ENCODE measurements around the gene KCTD7.
"Not testable (repeated sequence)": the region's sequence is repeated elsewhere in the genome, so short reads cannot be mapped to it uniquely, and the experiment has no call there.

The KCTD7 gene

DNA sequence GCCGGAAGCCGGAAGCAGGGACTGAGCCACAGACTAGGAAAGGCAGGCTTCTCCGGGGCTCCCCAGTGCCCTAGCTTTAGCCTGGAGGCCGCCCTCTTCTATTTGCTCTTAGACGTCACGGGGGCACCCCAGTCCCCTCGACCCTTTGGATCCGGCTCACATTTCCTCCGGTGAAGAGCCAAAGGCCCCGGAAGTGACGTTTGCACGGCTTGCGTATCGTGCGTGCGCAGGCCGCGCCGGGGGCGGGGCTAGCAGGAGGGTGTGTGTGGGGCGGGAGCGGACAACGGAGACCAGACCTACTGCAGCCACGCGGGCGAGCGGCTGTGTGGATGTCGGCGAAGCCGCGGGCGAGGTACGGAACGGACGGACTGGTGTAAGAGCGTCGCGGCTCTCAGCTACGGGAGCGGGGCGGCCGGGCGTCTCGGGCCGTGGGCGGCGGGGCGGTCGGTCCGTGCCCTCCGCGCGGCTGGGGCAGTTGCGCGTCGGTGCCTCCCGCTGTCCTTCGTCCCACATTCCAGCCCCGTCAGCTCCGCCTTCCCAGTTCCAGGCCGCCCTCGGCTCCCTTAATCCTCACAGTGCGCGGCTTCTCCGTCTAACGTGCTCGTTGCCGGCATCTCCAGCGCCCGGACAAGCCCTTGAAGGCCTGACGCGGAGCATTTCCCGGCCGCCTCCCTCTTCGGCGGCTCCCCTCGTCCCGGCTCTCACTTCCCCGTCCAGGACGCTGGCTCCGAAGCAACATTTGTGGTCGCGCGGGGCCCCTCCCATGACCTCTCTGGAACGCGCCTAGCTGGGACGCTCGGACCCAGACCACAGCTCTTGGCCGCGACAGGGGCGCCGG lies 25.8 kb downstream of the KCTD7 start:
- TF ChIP-seq EZH2 (IDR thresholded peaks at IDR 0.05; ENCODE audit: borderline replicate concordance, low read length), result no peak
- TF ChIP-seq, protein P1, sequence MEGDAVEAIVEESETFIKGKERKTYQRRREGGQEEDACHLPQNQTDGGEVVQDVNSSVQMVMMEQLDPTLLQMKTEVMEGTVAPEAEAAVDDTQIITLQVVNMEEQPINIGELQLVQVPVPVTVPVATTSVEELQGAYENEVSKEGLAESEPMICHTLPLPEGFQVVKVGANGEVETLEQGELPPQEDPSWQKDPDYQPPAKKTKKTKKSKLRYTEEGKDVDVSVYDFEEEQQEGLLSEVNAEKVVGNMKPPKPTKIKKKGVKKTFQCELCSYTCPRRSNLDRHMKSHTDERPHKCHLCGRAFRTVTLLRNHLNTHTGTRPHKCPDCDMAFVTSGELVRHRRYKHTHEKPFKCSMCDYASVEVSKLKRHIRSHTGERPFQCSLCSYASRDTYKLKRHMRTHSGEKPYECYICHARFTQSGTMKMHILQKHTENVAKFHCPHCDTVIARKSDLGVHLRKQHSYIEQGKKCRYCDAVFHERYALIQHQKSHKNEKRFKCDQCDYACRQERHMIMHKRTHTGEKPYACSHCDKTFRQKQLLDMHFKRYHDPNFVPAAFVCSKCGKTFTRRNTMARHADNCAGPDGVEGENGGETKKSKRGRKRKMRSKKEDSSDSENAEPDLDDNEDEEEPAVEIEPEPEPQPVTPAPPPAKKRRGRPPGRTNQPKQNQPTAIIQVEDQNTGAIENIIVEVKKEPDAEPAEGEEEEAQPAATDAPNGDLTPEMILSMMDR (IDR thresholded peaks at IDR 0.05; ENCODE audit: low read length), result 0 out of 2 replicates have a peak, but pooled peaks have one; percentile 3
- Histone ChIP-seq H3K9ac (ENCODE audit: low read length) (peak overlapping the region; percentile 83), H3K4me2 (ENCODE audit: low read length) (peak overlapping the region; percentile 84), H2AFZ (ENCODE audit: low read length) (no peak overlapping the region), H4K20me1 (ENCODE audit: insufficient read depth, low read length) (no peaks in the 10 kb centered on the region), H3K27ac (ENCODE audit: low read depth, low read length, poor library complexity, severe bottlenecking) (peak overlapping the region; percentile 80), H3K4me3 (ENCODE audit: low read depth, low read length, poor library complexity, severe bottlenecking) (peak overlapping the region; percentile 81), H3K79me2 (ENCODE audit: insufficient read depth, low read length) (0 out of 2 replicates have a peak, but pooled peaks cover 11% of the 10 kb centered on the region), H3K9me3 (ENCODE audit: low read length) (0 out of 2 replicates have a peak, but pooled peaks cover 2% of the 10 kb centered on the region), H3K9me2 (ENCODE audit: low read depth, low read length) (no peaks in the 10 kb centered on the region), H3K36me3 (ENCODE audit: insufficient read depth, low read length) (0 out of 2 replicates have a peak, but pooled peaks cover 6% of the 10 kb centered on the region), H3K4me1 (ENCODE audit: insufficient read depth, low read length, severe bottlenecking) (peaks cover 25% of the 10 kb centered on the region), H3K27me3 (ENCODE audit: insufficient read depth, low read length) (no peaks in the 10 kb centered on the region), H3F3A (ENCODE audit: insufficient read depth, low read length) (peaks cover 6% of the 10 kb centered on the region; the same call in 1 of the 2 replicates)

DNA sequence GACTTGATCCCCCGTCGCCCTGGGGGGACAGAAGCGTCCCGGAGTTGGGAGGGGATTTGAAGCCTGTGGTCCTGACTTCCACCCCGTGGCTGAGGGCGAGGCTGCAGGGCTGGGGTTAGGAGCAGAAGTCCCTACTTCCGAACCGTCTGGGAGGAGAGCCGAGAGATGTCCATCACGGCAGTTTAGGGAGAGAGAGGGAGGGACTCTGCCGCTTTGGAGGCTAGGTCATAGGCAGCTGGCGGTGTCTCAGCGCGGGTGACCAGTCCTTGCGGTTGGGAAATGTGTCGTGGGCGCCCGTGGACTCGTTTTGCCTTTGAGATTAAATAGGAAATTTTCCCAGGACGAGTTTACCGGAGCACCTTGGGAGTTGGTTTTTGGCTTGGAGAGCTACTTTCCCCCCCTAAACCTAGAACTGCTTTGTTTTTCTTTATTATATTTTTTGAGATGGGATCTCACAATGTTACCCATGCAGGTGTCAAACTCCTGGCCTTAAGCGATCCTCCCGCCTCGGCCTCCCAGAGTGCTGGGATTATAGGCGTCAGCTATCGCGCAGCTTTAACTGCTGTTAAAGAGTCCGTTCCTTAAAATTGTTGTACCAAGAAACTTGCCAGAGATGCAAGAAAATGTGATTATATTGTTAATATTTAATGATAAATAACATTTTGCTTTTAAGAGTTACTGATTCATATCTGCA lies 26.6 kb downstream of the KCTD7 start:
- peak overlapping the region; percentile 81 for H3K4me3 ChIP-seq (ENCODE audit: low read depth, low read length, poor library complexity, severe bottlenecking)
- not testable (repeated sequence) for H2AFZ ChIP-seq (ENCODE audit: low read length); H3K9me2 ChIP-seq (ENCODE audit: low read depth, low read length); H3F3A ChIP-seq (ENCODE audit: insufficient read depth, low read length); H3K27me3 ChIP-seq (ENCODE audit: insufficient read depth, low read length); H3K27ac ChIP-seq (ENCODE audit: low read depth, low read length, poor library complexity, severe bottlenecking); H4K20me1 ChIP-seq (ENCODE audit: insufficient read depth, low read length); H3K9me3 ChIP-seq (ENCODE audit: low read length); H3K36me3 ChIP-seq (ENCODE audit: insufficient read depth, low read length)
- H3K9ac ChIP-seq (ENCODE audit: low read length), result peak overlapping the region; percentile 83
- peak overlapping the region; percentile 84 for H3K4me2 ChIP-seq (ENCODE audit: low read length)
- 0 out of 2 replicates have a peak, but pooled peaks cover 11% of the 10 kb centered on the region for H3K79me2 ChIP-seq (ENCODE audit: insufficient read depth, low read length)
- peaks cover 25% of the 10 kb centered on the region for H3K4me1 ChIP-seq (ENCODE audit: insufficient read depth, low read length, severe bottlenecking)

DNA sequence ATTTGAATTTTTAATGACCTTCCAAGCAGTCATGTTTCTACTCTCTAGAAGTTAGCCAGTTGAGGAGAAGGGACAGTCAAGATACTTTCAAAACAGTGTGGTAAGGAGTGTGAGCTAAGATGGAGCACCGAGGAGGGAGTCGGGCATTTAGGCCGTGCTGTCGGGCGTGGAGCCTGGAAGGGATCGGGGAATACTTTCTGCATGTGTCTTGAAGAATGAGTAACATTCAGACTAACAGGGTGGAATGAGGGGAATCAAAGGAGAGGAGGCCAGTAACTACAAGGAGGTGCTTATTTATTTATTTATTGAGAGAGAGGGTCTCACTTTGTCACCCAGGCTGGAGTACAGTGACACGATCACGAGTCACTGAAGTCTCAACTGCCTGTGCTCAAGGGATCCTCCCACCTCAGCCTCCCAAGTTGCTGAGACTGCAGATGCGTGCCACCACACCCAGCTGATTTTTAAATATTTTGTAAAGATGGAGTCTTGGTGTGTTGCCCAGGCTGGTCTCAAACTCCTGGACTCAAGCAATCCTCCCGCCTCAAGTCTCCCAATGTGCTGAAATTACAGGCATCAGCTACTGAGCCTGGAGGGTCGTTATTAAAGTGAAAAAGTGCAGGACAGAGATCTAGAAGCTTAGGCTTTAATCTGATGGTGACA lies 27.3 kb downstream of the KCTD7 start:
- H3K9me3 ChIP-seq (ENCODE audit: low read length); H3F3A ChIP-seq (ENCODE audit: insufficient read depth, low read length); H3K27ac ChIP-seq (ENCODE audit: low read depth, low read length, poor library complexity, severe bottlenecking); H3K9ac ChIP-seq (ENCODE audit: low read length); H2AFZ ChIP-seq (ENCODE audit: low read length); H3K27me3 ChIP-seq (ENCODE audit: insufficient read depth, low read length); H4K20me1 ChIP-seq (ENCODE audit: insufficient read depth, low read length); H3K9me2 ChIP-seq (ENCODE audit: low read depth, low read length); H3K36me3 ChIP-seq (ENCODE audit: insufficient read depth, low read length): not testable (repeated sequence)
- H3K4me3 ChIP-seq (ENCODE audit: low read depth, low read length, poor library complexity, severe bottlenecking), result peak overlapping the region; percentile 81
- peak overlapping the region; percentile 84 for H3K4me2 ChIP-seq (ENCODE audit: low read length)
- peaks cover 25% of the 10 kb centered on the region for H3K4me1 ChIP-seq (ENCODE audit: insufficient read depth, low read length, severe bottlenecking)
- H3K79me2 ChIP-seq (ENCODE audit: insufficient read depth, low read length), result 0 out of 2 replicates have a peak, but pooled peaks cover 11% of the 10 kb centered on the region

DNA sequence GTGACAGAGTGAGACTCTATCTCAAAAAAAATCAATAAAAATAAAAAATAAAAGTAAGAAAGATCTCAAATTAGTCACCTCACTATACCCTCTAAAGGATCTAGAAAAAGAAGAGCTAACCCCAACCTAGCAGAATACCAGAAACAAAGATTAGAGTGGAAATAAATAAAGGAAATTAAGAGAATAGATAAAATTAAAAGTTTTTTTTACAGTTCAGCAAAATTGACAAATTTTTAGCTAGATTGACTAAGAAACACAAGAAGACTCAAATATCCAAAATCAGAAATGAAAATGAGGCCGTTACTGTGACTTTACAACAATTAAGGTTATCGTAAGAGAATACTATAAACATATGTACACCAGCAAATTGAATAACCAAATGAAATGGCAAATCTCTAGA lies 29.1 kb downstream of the KCTD7 start:
- no peak overlapping the region for H2AFZ ChIP-seq (ENCODE audit: low read length)
- TF ChIP-seq EZH2 (IDR thresholded peaks at IDR 0.05; ENCODE audit: borderline replicate concordance, low read length), result no peak
- TF ChIP-seq, protein P1 (IDR thresholded peaks at IDR 0.05; ENCODE audit: low read length), result no peak
- peaks cover 25% of the 10 kb centered on the region for H3K4me1 ChIP-seq (ENCODE audit: insufficient read depth, low read length, severe bottlenecking)
- H3F3A ChIP-seq (ENCODE audit: insufficient read depth, low read length), result no peaks in the 10 kb centered on the region
- 0 out of 2 replicates have a peak, but pooled peaks cover 6% of the 10 kb centered on the region for H3K36me3 ChIP-seq (ENCODE audit: insufficient read depth, low read length)
- peaks cover 6% of the 10 kb centered on the region; the same call in 1 of the 2 replicates for H3K9me3 ChIP-seq (ENCODE audit: low read length)
- H3K4me3 ChIP-seq (ENCODE audit: low read depth, low read length, poor library complexity, severe bottlenecking), result no peak overlapping the region
- H3K79me2 ChIP-seq (ENCODE audit: insufficient read depth, low read length), result 0 out of 2 replicates have a peak, but pooled peaks cover 11% of the 10 kb centered on the region
- H3K9ac ChIP-seq (ENCODE audit: low read length), result no peak overlapping the region
- no peak overlapping the region for H3K4me2 ChIP-seq (ENCODE audit: low read length)
- no peaks in the 10 kb centered on the region for H3K27me3 ChIP-seq (ENCODE audit: insufficient read depth, low read length)
- H3K9me2 ChIP-seq (ENCODE audit: low read depth, low read length), result no peaks in the 10 kb centered on the region
- no peaks in the 10 kb centered on the region for H4K20me1 ChIP-seq (ENCODE audit: insufficient read depth, low read length)
- H3K27ac ChIP-seq (ENCODE audit: low read depth, low read length, poor library complexity, severe bottlenecking), result no peak overlapping the region
